Nephron progenitor cell (in vitro differentiated cells): Measurements from ENCODE around the gene RUNX3.

Experiments used
- DNase-seq: peaks from one replicate; pipeline ENCODE4 v3.0.0; 2021
- H3K27ac Mint-ChIP-seq: 2 replicates; pipeline ENCODE4 v1.8.0; 2021; ENCODE audit warnings: mild to moderate bottlenecking, moderate library complexity, mixed read lengths
- H3K27me3 Mint-ChIP-seq: 2 replicates; pipeline ENCODE4 v1.8.0; 2021; ENCODE audit warnings: mild to moderate bottlenecking, low read depth, mixed read lengths; ENCODE audit not compliant: poor library complexity
- H3K36me3 Mint-ChIP-seq: 2 replicates; pipeline ENCODE4 v1.8.0; 2021; ENCODE audit warnings: low read depth, mixed read lengths
- H3K4me1 Mint-ChIP-seq: 2 replicates; pipeline ENCODE4 v1.8.0; 2021; ENCODE audit warnings: mixed read lengths
- H3K4me3 Mint-ChIP-seq: 2 replicates; pipeline ENCODE4 v1.8.0; 2021; ENCODE audit warnings: mild to moderate bottlenecking, moderate library complexity, mixed read lengths
- H3K9me3 Mint-ChIP-seq: 2 replicates; pipeline ENCODE4 v1.8.0; 2021; ENCODE audit warnings: mild to moderate bottlenecking, moderate library complexity, mixed read lengths
- CTCF ChIP-seq: fragments of 200-600 bp; sonication (generic); IDR thresholded peaks from 2 replicates; pipeline ENCODE4 v1.5.0; 2021; ENCODE audit warnings: antibody characterized with exemption

Gene RUNX3

DNA sequence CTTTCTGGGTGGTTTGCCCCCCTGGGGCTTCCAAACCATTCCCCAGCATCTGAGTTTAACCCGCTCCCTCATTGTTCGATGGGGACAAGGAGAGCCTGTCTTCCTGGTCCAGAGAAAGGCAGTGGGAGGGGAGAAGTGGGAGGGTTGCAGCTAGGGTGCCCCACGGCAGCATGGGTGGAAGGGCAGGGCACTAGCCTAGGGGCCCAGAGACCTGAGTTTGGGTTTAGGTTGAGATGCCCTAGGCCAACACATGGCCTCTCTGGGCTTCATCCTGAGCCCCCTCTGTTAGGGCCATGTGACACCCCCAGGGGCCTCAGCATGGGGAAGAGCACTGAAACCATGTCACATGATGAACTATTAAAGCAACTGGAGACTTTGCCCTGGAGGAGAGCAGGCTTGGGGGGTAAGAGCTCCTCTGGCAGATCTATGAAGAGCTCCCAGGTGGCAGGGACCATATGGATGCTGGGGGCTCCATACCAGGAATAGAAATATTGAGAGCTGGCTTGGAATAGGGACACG, 9.7 kb upstream of the RUNX3 start:
- peaks cover 3% of the 10 kb centered on the region for H3K9me3 Mint-ChIP-seq

GRCh38 chr1:24939040-24939674, 9.1 kb upstream of the RUNX3 start:
- Mint-ChIP-seq H3K27ac (no peak overlapping the region), H3K27me3 (peaks cover 82% of the 10 kb centered on the region), H3K4me1 (peaks cover 19% of the 10 kb centered on the region), H3K9me3 (no peaks in the 10 kb centered on the region), H3K36me3 (no peaks in the 10 kb centered on the region), H3K4me3 (no peak overlapping the region)
- no peak for DNase-seq
- TF ChIP-seq CTCF, result no peak

More for the DNA sequence above, 9.7 kb upstream of the RUNX3 start:
- Mint-ChIP-seq H3K27me3 (peaks cover 77% of the 10 kb centered on the region), H3K4me1 (peaks cover 13% of the 10 kb centered on the region), H3K4me3 (no peak overlapping the region), H3K36me3 (no peaks in the 10 kb centered on the region), H3K27ac (no peak overlapping the region)
- no peak for DNase-seq
- TF ChIP-seq CTCF, result no peak

DNA sequence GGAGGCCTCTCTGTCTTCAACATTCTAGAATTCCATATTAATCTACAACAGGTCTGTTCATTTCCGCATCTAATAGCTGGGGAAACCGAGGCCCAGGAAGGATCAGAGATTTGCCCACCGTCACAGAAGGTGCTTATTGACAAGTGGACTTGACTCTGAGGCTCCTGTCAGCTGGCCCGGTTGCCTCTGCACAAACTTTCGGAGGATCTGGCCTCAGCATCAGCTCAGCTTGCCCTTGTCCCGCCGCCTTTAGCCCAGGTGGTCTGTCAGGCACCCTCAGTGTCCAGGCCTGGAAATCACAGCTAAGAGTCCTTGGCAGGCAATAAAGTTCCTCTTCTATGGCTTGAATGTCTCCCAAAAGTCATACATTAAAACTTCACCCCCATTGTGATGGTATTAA, 8.2 kb upstream of the RUNX3 start:
- TF ChIP-seq CTCF, result no peak
- DNase-seq, result no peak
- Mint-ChIP-seq H3K27me3 (peaks cover 88% of the 10 kb centered on the region), H3K9me3 (no peaks in the 10 kb centered on the region), H3K36me3 (no peaks in the 10 kb centered on the region), H3K4me3 (no peak overlapping the region), H3K27ac (no peak overlapping the region), H3K4me1 (peaks cover 24% of the 10 kb centered on the region)

- Mint-ChIP-seq H3K4me3 (no peak overlapping the region), H3K4me1 (peaks cover 25% of the 10 kb centered on the region), H3K36me3 (no peaks in the 10 kb centered on the region), H3K27ac (no peak overlapping the region), H3K27me3 (peaks cover 92% of the 10 kb centered on the region), H3K9me3 (no peaks in the 10 kb centered on the region)
- no peak for DNase-seq
- no peak for TF ChIP-seq CTCF
Measured at GRCh38 chr1:24936684-24937083, 6.6 kb upstream of the RUNX3 start.

GRCh38 chr1:24935615-24936484, 5.8 kb upstream of the RUNX3 start:
- Mint-ChIP-seq H3K27ac (no peak overlapping the region), H3K27me3 (peaks cover 97% of the 10 kb centered on the region), H3K36me3 (no peaks in the 10 kb centered on the region)

More at GRCh38 chr1:24935615-24936484, 5.8 kb upstream of the RUNX3 start:
- H3K4me3 Mint-ChIP-seq, result no peak overlapping the region
- no peaks in the 10 kb centered on the region for H3K9me3 Mint-ChIP-seq
- no peak for TF ChIP-seq CTCF
- DNase-seq, result no peak
- peaks cover 30% of the 10 kb centered on the region for H3K4me1 Mint-ChIP-seq
